Measurements from ENCODE around the gene FHOD1.

GRCh38 chr16:67216612-67217490, 30.4 kb downstream of the FHOD1 start:
- TF ChIP-seq CTCF (conservative IDR thresholded peaks at IDR 0.05): no peak
- no peak for TF ChIP-seq EZH2 (IDR thresholded peaks at IDR 0.05; ENCODE audit: low read depth)

Data from PC-9 (cell line).